ENCODE measurements around the gene DCST1. TPM values are rescaled to one million over a fixed set of nuclear protein-coding genes. Genes with fewer than 3 reads are reported as not detected.
A peak's percentile ranks its signal among the peaks of the same experiment; 100 is the strongest.

DCST1 gene
- total and polyA plus RNA-seq, 2 of the 13 experiments (the other 11 are each of a cell fraction or from before 2014, with no cell fraction given), result 0.04 TPM; not detected in 1

GRCh38 chr1:155012026-155012546 is 21.5 kb upstream of the DCST1 start (continued):
- TF ChIP-seq NFAT5 (CRISPR knock-in tag; IDR thresholded peaks at IDR 0.05) (no peak), ZNF225 (CRISPR knock-in tag; IDR thresholded peaks at IDR 0.05) (no peak), SMAD9 (CRISPR knock-in tag; IDR thresholded peaks at IDR 0.05) (no peak), ZNF468 (CRISPR knock-in tag; IDR thresholded peaks at IDR 0.05) (no peak), ZNF747 (CRISPR knock-in tag; IDR thresholded peaks at IDR 0.05; ENCODE audit: borderline replicate concordance) (no peak), MBNL3 (CRISPR knock-in tag; conservative IDR thresholded peaks at IDR 0.05) (no peak), HIVEP1 (CRISPR knock-in tag; IDR thresholded peaks at IDR 0.05) (no peak), ZBTB33 (CRISPR knock-in tag; IDR thresholded peaks at IDR 0.05) (peak; percentile 71; the same call in 1 of the 2 replicates), SKI (IDR thresholded peaks at IDR 0.05; ENCODE audit: partially characterized antibody) (no peak), GMEB1 (CRISPR knock-in tag; IDR thresholded peaks at IDR 0.05; ENCODE audit: borderline replicate concordance) (no peak), RBFOX2 (IDR thresholded peaks at IDR 0.05; ENCODE audit: low read depth, low read length) (0 out of 2 replicates have a peak, but pooled peaks have one; percentile 27), SRSF1 (optimal IDR thresholded peaks at IDR 0.05; ENCODE audit: low read depth, low read length) (no peak), MAFF (IDR thresholded peaks at IDR 0.05; ENCODE audit: low read depth, low read length) (no peak), ZBED4 (CRISPR knock-in tag; IDR thresholded peaks at IDR 0.05; ENCODE audit: borderline replicate concordance) (no peak), TSC22D2 (CRISPR knock-in tag; IDR thresholded peaks at IDR 0.05; ENCODE audit: borderline replicate concordance) (no peak)
